DMS153 (cell line): ENCODE results near the gene UTS2R.
A peak's percentile ranks its signal among the peaks of the same experiment; 100 is the strongest.
"Not testable (repeated sequence)": the region's sequence is repeated elsewhere in the genome, so short reads cannot be mapped to it uniquely, and the experiment has no call there.

Source experiments
- DNase-seq: peaks from one replicate; lab custom pipeline; 2025; lab: John Stamatoyannopoulos, UW

UTS2R gene

GRCh38 chr17:82334204-82334621 is 37.4 kb upstream of the UTS2R start:
- DNase-seq: no peak

- DNase-seq: no peak
Observed at GRCh38 chr17:82334622-82335394, 36.8 kb upstream of the UTS2R start.

DNA sequence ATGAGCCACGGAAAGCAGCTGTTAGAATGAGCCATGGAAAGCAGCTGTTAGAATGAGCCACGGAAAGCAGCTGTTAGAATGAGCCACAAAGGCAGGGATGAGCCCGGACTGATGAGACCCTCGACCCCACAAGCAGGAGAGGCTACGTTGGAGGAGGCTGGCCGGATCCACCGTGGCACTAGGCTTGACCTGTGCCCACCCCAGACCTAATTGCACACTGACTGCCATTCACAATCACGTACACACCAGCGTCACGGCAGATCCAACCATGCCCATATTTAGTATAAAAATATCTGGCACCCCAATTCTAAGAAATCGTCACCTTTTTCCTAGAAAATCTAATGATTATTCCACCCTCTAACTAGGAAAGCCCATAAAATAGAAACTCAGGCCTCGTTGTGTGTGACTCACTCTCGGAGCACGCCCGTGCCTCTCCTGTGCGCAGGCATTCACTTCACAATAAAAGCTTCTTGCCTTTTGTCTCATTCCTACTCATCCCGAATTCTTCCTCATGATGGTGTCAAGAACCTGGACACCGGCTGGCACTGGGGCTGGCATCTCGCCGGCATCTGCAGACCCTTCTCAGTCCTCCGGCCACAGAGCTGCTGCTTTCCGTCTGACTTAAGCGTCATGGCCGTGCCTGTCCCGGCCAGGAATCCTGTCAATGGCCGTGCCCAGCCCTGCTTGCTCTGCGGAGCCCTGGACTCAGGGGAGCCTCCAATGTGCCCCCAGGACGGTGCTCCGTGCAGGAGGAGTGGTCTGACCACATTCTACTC is 32.5 kb upstream of the UTS2R start:
- no peak for DNase-seq

GRCh38 chr17:82339634-82340580 is 31.7 kb upstream of the UTS2R start:
- DNase-seq: no peak

DNA sequence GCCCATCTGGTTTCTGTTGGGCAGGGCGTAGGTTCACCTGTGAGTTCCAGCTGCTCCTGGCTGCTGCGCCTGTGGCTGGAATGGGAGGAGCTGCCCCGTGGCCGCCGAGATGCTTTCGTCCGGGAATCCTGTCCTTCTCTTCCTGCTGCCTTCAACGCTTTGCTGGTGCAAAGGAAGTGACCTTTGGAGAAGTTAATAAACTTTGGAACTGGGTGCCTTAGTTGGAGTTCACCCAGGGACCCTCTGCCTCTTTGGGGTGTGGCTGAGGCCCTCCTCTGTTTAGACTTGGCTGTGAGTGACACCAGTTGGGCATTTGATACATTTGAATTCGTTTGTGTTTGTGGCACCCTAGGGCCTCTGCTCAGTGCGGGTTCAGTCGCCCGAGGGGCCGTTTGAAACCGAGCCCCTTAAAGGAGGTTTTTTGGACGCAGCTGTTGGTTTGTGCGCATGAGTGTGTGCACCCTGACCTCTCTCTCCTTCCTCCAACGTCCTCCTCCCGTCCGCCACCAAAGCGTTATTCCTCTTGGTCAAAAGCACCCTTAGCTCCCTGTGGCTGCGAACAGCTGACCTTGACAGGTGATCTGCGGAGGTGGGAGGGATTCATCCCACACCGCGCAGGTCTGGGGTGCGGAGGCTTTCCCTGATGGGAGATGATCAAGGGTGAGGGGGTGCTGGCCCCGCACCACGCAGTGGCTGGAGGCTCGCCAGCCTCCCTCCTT is 29.0 kb upstream of the UTS2R start:
- DNase-seq: no peak

GRCh38 chr17:82343560-82343959 is 28.0 kb upstream of the UTS2R start:
- no peak for DNase-seq

GRCh38 chr17:82344175-82344907 is 27.2 kb upstream of the UTS2R start:
- no peak for DNase-seq

DNA sequence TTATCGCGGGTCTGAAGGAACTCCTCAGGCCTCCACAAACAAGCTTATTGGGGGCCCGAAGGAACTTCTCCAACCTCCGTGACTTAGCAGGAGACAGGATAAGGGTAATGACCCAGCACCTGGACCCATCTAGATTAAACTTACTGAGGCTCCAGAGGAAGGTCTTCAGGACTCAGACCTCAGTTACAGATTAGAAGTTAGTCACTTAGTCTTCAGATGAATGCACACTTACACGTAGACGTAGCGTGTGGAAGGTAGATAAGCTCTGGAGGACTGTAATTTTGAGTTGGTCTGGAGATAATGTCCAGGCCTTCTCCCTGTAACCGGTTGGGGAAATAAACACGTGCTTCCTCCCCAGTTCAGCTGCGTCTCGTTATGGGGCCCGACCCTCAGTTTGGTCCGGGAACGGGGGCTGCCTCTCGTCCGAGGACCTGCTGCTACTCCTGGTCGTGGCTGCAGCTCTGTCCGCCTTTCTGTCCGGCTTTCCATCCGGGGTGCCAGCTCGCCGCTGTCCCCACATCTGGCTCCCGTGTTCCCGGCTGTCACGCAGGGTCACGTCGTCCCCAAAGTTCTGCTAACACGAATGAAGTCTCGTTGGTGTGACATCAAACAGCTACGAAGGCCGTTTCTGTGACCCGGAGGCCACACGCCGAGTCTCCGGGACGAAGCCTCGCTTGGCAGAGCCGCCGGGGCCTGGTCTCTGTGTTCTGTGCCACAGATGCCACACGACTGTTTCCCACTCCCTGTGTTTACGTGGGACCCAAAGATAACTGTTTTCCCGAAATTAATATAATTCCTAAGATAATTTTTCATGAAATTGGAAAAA is 26.2 kb upstream of the UTS2R start:
- no peak for DNase-seq

DNA sequence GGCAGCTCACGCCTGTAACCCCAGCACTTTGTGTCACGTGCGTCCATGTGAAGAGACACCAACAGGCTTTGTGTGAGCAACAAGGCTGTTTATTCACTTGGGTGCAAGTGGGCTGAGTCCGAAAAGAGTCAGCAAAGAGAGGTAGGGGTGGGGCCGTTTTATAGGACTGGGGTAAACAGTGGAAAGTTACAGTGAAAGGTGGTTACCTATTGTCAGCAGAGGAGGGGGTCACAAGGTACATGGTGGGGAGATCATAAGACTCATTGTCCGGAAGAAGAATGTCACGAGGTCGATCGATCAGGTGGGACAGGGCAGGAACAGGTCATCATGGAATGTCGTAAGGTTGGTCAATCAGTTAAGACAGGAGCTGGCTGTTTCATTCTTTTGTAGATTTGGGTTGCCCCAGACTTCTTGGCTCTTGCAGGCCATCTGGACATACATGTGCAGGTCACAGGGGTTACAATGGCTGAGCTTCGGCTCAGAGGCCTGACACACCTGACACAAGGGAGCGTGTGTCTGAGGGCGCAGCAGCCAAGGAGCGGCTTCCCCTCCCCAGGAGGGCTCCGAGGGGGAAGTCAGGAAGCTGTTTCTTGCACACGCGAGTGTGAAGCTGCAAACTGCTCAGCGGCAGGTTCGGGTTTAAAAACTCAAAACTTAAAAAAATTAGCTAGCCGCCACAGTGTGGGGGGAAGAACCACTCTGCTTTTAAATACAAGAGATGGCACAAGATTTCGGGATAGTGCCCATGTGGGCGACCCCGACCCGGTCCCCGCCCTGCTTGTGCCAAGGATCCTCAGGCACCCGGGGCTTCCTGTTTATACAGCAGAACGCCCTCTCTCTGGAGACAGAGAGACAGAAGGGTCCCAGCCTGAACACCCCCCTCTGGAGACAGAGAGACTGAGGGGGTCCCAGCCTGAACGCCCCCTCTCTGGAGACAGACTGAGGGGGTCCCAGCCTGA is 24.9 kb upstream of the UTS2R start:
- no peak for DNase-seq

- DNase-seq: not testable (repeated sequence)
Observed at GRCh38 chr17:82347994-82348393, 23.6 kb upstream of the UTS2R start.

DNA sequence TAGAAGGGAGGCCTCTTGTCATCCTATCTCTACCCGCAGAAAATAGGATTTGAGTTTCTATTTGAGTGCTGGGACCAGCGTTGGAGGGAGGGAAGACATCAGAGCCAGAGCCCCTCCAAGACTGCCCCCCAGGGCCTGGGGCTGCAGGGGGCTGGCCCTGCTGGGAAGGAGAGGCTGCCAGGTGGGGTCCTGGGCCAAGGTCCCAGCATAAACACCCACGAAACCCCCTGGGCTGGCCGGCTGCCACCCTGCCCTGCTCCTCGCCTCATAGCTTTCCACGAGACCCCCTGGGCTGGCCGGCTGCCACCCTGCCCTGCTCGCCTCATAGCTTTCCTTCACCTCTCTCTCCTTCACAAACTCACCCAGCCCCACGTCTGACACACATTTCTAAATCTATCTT is 23.1 kb upstream of the UTS2R start:
- no peak for DNase-seq

GRCh38 chr17:82348866-82349265 is 22.7 kb upstream of the UTS2R start:
- DNase-seq: no peak

- no peak for DNase-seq
Observed at GRCh38 chr17:82349287-82349701, 22.3 kb upstream of the UTS2R start.

GRCh38 chr17:82350182-82351030 is 21.2 kb upstream of the UTS2R start:
- no peak for DNase-seq

- no peak for DNase-seq
Observed at GRCh38 chr17:82351254-82351712, 20.3 kb upstream of the UTS2R start.

GRCh38 chr17:82351713-82352488 is 19.7 kb upstream of the UTS2R start:
- DNase-seq: peak; percentile 84

- DNase-seq: no peak
Observed at GRCh38 chr17:82353484-82353883, 18.1 kb upstream of the UTS2R start.
